ENCODE data around the gene NKAIN1.
"Not testable (repeated sequence)": the region's sequence is repeated elsewhere in the genome, so short reads cannot be mapped to it uniquely, and the experiment has no call there.

Gene NKAIN1

GRCh38 chr1:31239653-31240241, at the start of gene NKAIN1:
NKAIN1 (minus strand) TSS chr1:31239887; CDS start chr1:31239547, 340 bp downstream.
- no peak for DNase-seq

DNA sequence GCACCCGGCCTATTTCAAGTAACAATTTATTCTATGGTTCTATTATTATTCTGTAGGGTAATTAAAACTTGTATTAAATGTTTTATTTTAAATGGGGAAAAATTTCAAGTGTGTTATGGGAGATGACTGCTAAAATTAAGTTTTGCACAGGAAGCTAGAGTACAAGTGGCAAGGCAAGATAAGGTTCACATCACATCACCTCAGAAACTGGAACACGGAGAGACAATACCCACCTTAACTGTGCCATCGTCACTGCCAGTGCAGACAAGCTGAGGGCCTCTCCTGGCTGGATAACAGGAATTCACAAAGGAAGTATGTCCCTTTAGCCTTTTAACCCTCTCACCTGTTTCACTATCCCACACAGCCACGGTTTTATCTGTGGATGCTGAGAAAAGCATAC, 49.3 kb upstream of the NKAIN1 start:
- DNase-seq, result no peak

- DNase-seq, result not testable (repeated sequence)
Observed at GRCh38 chr1:31287791-31288190, 48.1 kb upstream of the NKAIN1 start.

GRCh38 chr1:31282426-31282825, 42.7 kb upstream of the NKAIN1 start:
- DNase-seq, result not testable (repeated sequence)

GRCh38 chr1:31273619-31274018, 33.9 kb upstream of the NKAIN1 start:
- no peak for DNase-seq

- DNase-seq, result no peak
Observed at GRCh38 chr1:31272369-31272768, 32.7 kb upstream of the NKAIN1 start.

- DNase-seq, result no peak
Observed at GRCh38 chr1:31266547-31266946, 26.9 kb upstream of the NKAIN1 start.

DNA sequence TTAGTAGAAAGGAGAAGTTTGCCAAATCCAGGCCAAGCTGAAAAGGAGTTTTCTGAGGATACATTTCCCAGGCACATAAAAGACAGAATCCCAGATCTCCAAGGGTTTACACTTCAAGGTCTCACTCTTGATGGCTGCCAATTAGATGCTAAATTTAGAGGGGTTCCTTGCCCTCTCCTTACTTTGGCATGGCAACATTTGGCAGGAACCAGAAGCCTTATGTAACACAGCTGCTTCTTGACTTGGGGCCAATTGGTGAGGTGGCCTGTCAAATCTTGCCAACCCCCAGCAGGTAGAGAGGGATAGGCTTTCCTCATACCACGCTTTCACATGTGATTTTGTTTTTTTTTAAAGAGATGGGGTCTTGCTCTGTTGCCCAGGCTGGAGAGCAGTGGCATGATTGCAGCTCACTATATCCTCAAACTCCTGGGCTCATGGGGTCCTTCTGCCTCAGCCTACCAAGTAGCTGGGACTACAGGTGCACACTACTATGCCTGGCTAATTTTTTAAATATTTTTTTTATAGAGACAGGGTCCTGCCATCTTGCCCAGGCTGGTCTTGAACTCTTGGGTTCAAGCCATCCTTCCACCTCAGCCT, 25.2 kb upstream of the NKAIN1 start:
- DNase-seq, result no peak

DNA sequence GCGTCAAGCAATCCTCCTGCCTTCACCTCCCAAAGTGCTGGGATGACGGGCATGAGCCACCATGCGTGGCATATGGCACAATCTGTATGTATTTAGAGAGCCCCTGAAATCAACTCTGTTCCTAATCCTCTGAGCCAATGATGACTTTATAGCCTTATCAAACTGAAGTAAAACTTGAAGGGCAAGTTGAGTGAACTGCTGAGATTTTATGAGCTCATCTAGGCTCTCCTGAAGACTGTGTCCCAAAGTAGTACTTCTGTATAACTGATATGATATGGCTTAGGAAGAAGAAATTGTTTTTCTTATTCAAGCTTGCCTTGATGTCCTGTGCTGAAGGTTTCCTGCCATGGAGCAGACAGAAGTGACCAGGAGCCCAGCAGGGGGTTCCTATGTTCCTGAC, 23.7 kb upstream of the NKAIN1 start:
- DNase-seq, result no peak

GRCh38 chr1:31262393-31262792, 22.7 kb upstream of the NKAIN1 start:
- DNase-seq, result not testable (repeated sequence)

DNA sequence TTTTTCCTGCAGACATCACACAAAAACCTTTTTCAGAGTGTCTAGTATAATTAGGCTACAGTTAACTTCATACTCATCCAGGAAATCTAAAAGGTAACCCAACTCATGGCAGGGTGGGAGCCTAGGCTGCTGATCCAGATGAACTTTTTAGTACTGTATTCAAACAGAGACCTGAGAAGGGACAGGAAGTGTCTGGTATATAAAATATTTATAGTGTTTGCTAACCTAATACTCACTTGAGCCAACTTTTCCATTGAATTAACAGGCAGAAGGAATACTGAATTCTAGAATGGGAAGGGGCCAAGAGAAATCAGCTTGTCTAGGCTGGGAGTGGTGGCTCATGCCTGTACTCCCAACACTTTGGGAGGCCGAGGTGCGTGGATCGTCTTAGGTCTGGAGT, 22.2 kb upstream of the NKAIN1 start:
- DNase-seq, result no peak

DNA sequence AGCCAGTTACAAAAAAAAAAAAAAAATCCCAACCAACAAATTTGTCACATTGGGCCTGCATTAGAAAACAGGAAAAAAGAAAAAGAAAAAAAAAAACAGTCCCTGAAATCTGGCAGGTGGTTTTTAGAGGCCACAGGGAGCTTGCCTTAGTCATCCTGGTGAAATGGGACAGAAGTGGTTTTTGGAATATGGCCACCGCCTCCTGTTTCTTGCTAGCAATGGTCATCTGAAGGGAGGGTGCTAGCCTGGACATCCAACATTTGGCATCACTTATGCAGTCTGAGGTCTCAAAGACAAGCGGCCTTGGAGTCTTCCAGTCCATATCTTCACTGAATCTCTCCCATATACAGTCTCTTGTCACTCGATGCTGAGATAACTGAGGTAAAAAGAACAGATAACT, 20.1 kb upstream of the NKAIN1 start:
- DNase-seq, result no peak

- DNase-seq, result no peak
Observed at GRCh38 chr1:31258581-31258980, 18.9 kb upstream of the NKAIN1 start.

- DNase-seq, result no peak
Observed at GRCh38 chr1:31257213-31257612, 17.5 kb upstream of the NKAIN1 start.

DNA sequence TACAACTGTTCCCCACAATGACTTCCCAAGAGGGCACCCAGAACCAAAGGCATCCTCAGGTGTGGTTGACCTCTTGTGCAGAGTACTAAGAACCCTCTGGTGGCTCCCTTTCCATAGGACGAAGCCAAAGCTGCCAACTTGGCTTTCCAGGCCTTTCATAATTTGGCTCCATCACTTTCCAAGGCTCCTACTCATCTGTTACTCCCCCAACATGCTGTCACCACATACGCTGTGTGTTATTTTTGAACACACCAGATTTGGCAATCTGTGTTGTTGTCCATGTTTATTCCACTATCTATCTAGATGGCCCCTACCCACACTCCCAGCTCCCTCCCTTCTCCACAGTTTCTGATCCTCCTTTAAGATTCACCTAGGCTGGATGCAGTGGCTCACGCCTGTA, 10.2 kb upstream of the NKAIN1 start:
- DNase-seq, result no peak

DNA sequence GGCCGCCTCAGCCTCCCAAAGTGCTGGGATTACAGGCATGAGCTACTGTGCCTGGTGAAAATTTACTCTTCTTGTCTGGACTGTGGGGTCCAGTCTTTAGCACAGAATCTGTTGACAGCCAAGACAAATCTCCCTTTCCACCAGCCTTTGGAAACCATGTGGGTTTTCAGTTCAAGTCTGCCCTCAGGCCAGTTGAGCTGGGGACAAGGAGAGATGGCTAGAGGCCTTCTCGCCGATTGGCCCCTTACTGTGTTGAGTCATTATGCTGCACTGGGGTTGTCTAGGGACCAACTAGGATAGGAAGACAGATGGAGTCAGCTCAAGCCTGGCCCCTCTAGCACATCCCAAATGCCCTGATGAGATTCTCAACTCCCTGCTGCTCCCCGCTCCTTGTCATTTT, 8.6 kb upstream of the NKAIN1 start:
- no peak for DNase-seq

DNA sequence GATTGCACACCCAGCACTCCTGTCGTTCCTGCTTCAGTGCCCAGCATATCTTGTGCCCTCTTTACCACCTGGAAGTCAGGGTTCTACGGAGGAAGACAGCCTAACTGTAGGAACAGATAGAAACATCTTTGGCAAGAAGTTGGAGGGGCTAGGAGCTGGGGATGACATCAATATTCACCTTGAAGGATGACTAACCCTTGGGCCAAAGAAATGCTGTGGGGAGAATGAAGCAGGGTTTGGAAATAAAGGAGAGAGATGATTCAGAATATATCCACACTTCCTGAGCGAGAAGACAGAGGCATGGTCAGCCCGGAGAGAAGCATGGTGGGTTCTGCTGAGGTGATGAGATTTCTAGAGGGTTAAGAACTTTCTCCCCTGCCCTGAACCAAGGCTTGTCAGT, 4.6 kb upstream of the NKAIN1 start:
- no peak for DNase-seq

- DNase-seq, result no peak
Observed at GRCh38 chr1:31243501-31244286, 4.0 kb upstream of the NKAIN1 start.

DNA sequence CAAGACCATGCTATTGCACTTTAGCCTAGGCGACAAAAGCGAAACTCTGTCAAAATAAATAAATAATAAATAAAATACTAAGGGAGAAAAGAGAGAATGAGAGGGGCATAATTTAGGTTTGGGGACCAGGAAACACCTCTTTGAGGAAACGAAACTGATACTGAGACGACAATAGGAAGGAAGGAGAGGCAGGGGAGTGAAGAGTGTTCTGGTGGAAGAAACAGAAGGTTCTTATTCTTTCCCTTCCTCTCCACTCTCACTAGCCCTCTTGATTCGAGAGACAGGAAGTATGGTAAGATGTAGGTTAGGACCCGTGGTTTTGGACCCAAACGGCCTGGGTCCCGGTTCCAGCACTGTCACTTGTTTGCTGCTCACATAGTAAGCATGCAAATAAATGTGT, 1.6 kb upstream of the NKAIN1 start:
- no peak for DNase-seq

- peak in 1 of 2 experiments; percentile 22 for DNase-seq
Observed at GRCh38 chr1:31238986-31239613, 587 bp downstream of the NKAIN1 start.

DNA sequence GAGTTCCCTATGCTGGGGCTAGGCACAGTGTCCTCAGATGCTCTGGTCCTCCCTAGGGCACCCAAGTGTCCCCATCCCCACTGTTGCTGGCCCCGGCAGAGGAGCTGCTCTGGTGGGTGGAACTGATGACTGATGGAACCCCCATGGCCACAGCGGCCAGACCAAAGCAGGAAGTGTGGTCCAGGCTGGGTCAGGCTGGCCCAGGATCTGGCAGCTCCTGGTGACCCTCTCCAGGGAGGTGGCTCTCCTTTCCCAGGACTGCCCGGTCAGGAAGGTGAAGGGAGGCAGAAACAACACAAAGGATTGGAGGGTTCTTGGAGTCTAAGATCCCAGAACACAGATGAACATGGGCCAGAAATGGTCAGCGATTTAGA, 1.1 kb downstream of the NKAIN1 start:
- DNase-seq, result no peak

DNA sequence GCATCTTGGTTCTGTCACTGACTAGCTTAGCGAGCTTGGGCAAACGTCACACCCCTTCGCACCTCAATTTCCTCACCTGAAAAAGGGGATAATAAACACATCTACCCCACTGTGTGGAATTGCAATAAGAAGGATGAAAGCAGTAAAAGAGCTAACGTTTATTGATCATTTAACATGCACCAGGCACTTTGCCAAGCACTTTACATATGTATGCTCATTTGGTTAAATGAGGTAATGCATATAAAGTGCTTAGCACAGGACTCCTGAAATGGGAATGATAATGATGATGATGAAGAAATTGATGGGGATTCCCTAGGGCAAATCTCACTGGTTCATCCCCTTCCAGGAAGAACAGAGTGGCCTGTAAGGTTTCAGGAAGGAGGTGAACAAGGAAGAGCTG, 4.8 kb downstream of the NKAIN1 start:
- DNase-seq, result no peak

DNA sequence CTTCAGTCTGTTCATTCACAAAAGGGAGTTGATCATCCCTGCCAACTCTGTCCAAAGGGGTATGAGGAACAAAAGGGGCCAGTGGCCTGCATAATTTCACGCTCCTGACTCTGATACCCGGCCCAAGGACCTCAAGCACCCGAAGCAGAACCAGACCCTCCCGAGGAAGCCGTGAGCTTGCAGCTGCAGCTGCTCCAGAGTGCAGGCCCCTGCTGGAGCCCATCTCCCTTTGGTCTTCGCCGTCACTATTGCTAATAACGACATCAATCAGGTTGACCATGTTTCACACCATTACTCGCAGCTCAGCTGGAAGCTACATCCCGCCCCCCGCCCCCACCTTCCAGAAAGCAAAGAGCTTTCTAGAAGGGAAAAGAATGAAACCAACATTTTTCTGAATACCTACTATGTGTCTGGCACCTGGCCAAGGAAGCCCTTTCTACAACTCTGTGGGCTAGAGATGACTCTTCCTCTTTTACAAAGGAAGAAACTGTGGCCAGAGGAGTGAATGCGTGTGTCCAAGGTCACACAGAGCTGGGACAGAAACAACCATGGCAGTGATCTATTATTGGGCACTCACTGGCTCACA, 5.5 kb downstream of the NKAIN1 start:
- DNase-seq, result no peak

DNA sequence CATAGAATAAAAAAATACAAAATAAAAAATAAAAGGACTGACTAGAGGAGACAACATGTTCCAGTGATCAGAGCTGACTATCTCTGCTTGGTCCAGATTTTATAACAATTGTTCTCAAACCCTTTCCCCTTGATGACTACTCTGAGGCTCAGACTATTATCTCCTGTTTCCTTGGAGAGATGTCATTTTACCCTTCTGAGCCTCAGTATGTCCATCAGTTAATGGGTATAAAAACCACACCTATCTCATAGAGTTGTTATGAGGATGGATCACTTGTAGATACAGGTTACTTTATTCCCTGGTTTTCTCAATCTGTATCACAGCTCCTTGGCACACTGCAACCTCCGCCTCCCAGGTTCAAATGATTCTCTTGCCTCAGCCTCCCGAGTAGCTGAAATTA, 7.0 kb downstream of the NKAIN1 start:
- no peak for DNase-seq

Measured in activated T-cell treated with anti-CD3 and anti-CD28 coated beads, Interleukin-2, amount 50 U/mL, for 48 hours (primary cell).